Central memory CD8-positive, alpha-beta T cell (primary cell): Measurements from ENCODE around the gene CLDN17.

Experiments
- ATAC-seq: fragments of 150-1000 bp; cut with Tn5 transposase; replicated peaks from 2 replicates; pipeline ENCODE4 v1.10.0; 2022; ENCODE audit warnings: mild to moderate bottlenecking, moderate FRiP score, moderate number of reproducible peaks; ENCODE audit not compliant: poor library complexity, severe bottlenecking; ENCODE audit errors: extremely low read depth
- DNase-seq, 2 donors: peaks; one replicate each; pipeline ENCODE4 v3.0.0; 2021; ENCODE audit warnings: low spot score in 2 of 2
- H3K27ac Mint-ChIP-seq: one replicate; pipeline ENCODE4 v1.8.0; 2022; ENCODE audit warnings: low read depth, mild to moderate bottlenecking, moderate library complexity, mixed read lengths
- H3K27me3 Mint-ChIP-seq: one replicate; pipeline ENCODE4 v1.8.0; 2022; ENCODE audit warnings: mixed read lengths
- H3K36me3 Mint-ChIP-seq: one replicate; pipeline ENCODE4 v1.8.0; 2022; ENCODE audit warnings: mild to moderate bottlenecking, moderate library complexity, mixed read lengths; ENCODE audit not compliant: insufficient read depth
- H3K4me1 Mint-ChIP-seq: one replicate; pipeline ENCODE4 v1.8.0; 2022; ENCODE audit warnings: mixed read lengths
- H3K4me3 Mint-ChIP-seq: one replicate; pipeline ENCODE4 v1.8.0; 2022; ENCODE audit warnings: mild to moderate bottlenecking, moderate library complexity, mixed read lengths
- H3K9me3 Mint-ChIP-seq: one replicate; pipeline ENCODE4 v1.8.0; 2022; ENCODE audit warnings: mixed read lengths

CLDN17 gene

DNA sequence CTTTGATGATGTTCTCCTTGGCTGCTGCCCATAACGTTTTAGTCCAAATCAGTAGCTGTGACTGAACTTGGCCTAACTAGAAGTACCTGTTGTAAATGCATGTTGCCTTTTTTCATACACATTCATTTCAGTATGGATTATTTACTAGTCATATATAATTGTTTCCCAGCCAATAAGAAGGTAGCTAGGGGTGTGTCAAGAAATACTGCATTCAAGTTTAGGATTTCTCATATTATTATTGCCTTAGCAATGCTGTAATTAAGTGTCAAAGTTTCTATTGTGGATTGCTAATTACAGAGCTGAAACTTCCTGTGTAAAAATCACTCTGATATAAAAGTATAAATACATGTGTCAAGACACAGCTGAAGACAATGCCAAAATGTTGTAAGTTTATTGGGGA is at the start of gene CLDN17:
TSS of gene CLDN17 (minus strand) at position 101 of the 400 bp plus-strand sequence. CDS start 188 bp downstream, outside the sequence.
- no peak within 1 kb of the TSS for H3K27ac Mint-ChIP-seq
- DNase-seq (no peak), ATAC-seq (no peak)
- no peaks in the 10 kb centered on the region for H3K27me3 Mint-ChIP-seq
- H3K4me1 Mint-ChIP-seq, result no peaks in the 10 kb centered on the region
- H3K36me3 Mint-ChIP-seq, result no peaks in the 10 kb centered on the region
- H3K9me3 Mint-ChIP-seq, result peaks cover 11% of the 10 kb centered on the region
- H3K4me3 Mint-ChIP-seq, result no peak within 1 kb of the TSS

DNA sequence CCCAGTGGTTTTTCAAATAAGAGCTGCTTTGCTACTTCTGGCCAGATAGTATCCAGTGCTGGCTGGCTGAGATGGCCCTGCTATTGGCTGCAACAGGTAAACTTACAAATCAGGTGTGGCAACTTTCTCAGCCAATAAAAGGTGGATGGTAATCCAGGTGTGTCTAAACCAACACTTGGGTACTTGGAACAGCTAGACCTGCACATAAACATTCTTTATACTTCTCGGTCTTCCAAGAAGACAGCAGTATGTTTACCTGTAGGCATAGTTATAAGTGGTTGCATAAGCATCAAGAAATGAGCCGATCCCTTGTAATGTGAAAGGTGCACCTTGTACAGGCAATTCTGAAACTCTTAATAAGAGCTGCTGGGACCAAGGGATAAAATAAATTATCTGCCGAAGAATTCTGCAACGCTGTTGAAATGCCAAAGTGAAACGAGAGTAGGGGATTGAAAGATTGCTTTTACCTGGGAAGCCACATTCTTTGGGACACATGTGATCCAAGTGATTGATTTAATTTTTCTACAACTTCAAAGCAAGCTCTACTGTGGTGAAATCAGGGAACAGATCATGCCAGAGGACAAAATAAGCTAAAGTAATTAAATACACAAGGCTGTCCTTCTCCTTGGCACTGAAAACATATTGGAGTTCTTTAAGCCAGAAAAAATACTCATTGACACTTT is 49.6 kb upstream of the CLDN17 start, which contains the start of gene CLDN8:
TSS of gene CLDN8 (minus strand) at position 57 of the 683 bp plus-strand sequence. CDS start 172 bp downstream, outside the sequence.
- Mint-ChIP-seq H3K36me3 (no peaks in the 10 kb centered on the region), H3K9me3 (peaks cover 4% of the 10 kb centered on the region), H3K4me1 (no peaks in the 10 kb centered on the region), H3K27me3 (no peaks in the 10 kb centered on the region), H3K4me3 (no peak within 1 kb of the TSS), H3K27ac (no peak within 1 kb of the TSS)
- DNase-seq (no peak), ATAC-seq (no peak)

- H3K27me3 Mint-ChIP-seq, result no peaks in the 10 kb centered on the region
Observed at GRCh38 chr21:30211071-30211470, 44.5 kb upstream of the CLDN17 start.

GRCh38 chr21:30209601-30210000 is 43.0 kb upstream of the CLDN17 start:
- DNase-seq (no peak), ATAC-seq (no peak)
- H3K27ac Mint-ChIP-seq, result no peak overlapping the region
- H3K27me3 Mint-ChIP-seq, result no peaks in the 10 kb centered on the region
- no peak overlapping the region for H3K4me3 Mint-ChIP-seq
- H3K4me1 Mint-ChIP-seq, result no peaks in the 10 kb centered on the region
- H3K36me3 Mint-ChIP-seq, result no peaks in the 10 kb centered on the region
- peaks cover 13% of the 10 kb centered on the region for H3K9me3 Mint-ChIP-seq

More at GRCh38 chr21:30211071-30211470, 44.5 kb upstream of the CLDN17 start:
- H3K4me3 Mint-ChIP-seq, result no peak overlapping the region
- H3K9me3 Mint-ChIP-seq, result peaks cover 13% of the 10 kb centered on the region
- H3K4me1 Mint-ChIP-seq, result no peaks in the 10 kb centered on the region
- H3K27ac Mint-ChIP-seq, result no peak overlapping the region
- H3K36me3 Mint-ChIP-seq, result no peaks in the 10 kb centered on the region
- ATAC-seq, result no peak
- DNase-seq, result no peak

DNA sequence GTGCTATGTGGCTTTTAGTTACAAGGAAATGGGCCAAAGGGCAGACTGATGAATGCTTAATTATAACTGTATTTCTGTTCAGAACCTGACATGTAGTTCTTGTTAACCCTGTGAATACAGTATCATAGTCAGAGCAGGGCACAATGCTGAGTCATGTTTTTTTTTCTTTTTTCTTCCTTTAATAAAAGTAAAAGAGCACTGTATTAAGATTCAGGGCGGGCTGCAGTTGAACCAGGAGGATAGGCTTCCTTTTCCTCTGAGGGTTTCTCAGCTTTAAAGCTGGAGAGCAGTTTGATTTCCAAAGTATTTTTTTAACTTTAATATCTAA is 40.6 kb upstream of the CLDN17 start:
- H3K27ac Mint-ChIP-seq, result no peak overlapping the region
- no peaks in the 10 kb centered on the region for H3K4me1 Mint-ChIP-seq
- DNase-seq (no peak), ATAC-seq (no peak)
- H3K27me3 Mint-ChIP-seq, result no peaks in the 10 kb centered on the region
- no peaks in the 10 kb centered on the region for H3K36me3 Mint-ChIP-seq
- H3K9me3 Mint-ChIP-seq, result peaks cover 13% of the 10 kb centered on the region
- no peak overlapping the region for H3K4me3 Mint-ChIP-seq

GRCh38 chr21:30206551-30207251 is 40.1 kb upstream of the CLDN17 start:
- H3K27me3 Mint-ChIP-seq, result no peaks in the 10 kb centered on the region
- DNase-seq, result no peak
- no peak overlapping the region for H3K27ac Mint-ChIP-seq
- no peak overlapping the region for H3K4me3 Mint-ChIP-seq
- H3K4me1 Mint-ChIP-seq, result no peaks in the 10 kb centered on the region
- H3K9me3 Mint-ChIP-seq, result peaks cover 13% of the 10 kb centered on the region
- no peak for ATAC-seq
- H3K36me3 Mint-ChIP-seq, result no peaks in the 10 kb centered on the region

- no peak overlapping the region for H3K27ac Mint-ChIP-seq
Observed at GRCh38 chr21:30200000-30200399, 33.4 kb upstream of the CLDN17 start.

GRCh38 chr21:30194701-30195299 is 28.2 kb upstream of the CLDN17 start:
- DNase-seq (no peak), ATAC-seq (no peak)
- no peaks in the 10 kb centered on the region for H3K27me3 Mint-ChIP-seq
- H3K4me3 Mint-ChIP-seq, result no peak overlapping the region
- no peaks in the 10 kb centered on the region for H3K36me3 Mint-ChIP-seq
- peaks cover 29% of the 10 kb centered on the region for H3K9me3 Mint-ChIP-seq
- H3K27ac Mint-ChIP-seq, result no peak overlapping the region
- H3K4me1 Mint-ChIP-seq, result no peaks in the 10 kb centered on the region

More at GRCh38 chr21:30200000-30200399, 33.4 kb upstream of the CLDN17 start:
- ATAC-seq (no peak), DNase-seq (no peak)
- Mint-ChIP-seq H3K9me3 (peaks cover 8% of the 10 kb centered on the region), H3K27me3 (no peaks in the 10 kb centered on the region), H3K4me3 (no peak overlapping the region), H3K36me3 (no peaks in the 10 kb centered on the region), H3K4me1 (no peaks in the 10 kb centered on the region)

DNA sequence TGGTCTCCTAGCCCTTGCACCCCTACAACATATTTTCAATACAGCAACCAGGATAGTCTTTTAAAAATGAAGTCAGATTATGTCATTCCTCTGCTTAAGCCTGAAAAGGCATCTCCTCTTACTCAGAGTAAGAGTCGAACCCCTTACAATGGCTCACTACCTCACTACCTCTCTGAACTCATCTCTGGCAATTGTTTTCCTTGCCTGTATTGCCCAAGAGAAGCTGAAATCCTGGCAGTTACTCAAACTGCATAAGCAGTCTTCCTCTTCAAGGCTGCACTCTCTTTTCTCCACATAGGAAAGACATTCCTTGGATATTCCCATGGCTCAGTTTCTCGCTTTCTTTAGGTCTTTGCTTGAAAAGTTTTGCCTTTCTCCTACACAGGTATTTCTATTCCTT is 26.6 kb upstream of the CLDN17 start:
- Mint-ChIP-seq H3K36me3 (no peaks in the 10 kb centered on the region), H3K4me1 (no peaks in the 10 kb centered on the region), H3K27me3 (no peaks in the 10 kb centered on the region), H3K27ac (no peak overlapping the region), H3K4me3 (no peak overlapping the region), H3K9me3 (peaks cover 29% of the 10 kb centered on the region)
- DNase-seq (no peak), ATAC-seq (no peak)

DNA sequence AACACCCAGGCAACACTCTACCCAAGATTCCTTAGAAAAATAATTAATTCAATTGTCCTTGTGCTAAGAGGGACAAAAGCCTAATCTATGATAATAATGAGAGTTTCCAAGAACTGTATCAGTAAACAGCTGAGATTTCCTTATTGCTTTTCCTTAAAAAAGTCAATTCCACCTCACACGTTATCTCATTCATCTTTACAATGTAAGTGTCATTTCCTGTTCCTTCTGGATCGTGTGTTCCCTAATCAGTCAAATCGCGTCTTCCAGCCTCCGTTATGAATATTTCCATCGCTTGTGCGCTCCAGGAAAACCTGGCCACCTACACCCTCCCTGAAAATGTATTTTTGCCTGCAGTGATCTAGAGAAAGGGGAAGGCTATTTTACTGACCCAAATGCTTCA is 23.9 kb upstream of the CLDN17 start:
- peaks cover 34% of the 10 kb centered on the region for H3K9me3 Mint-ChIP-seq
- no peak overlapping the region for H3K4me3 Mint-ChIP-seq
- no peak for ATAC-seq
- no peaks in the 10 kb centered on the region for H3K4me1 Mint-ChIP-seq
- no peak overlapping the region for H3K27ac Mint-ChIP-seq
- H3K27me3 Mint-ChIP-seq, result no peaks in the 10 kb centered on the region
- no peaks in the 10 kb centered on the region for H3K36me3 Mint-ChIP-seq
- DNase-seq, result no peak

GRCh38 chr21:30189773-30190172 is 23.2 kb upstream of the CLDN17 start:
- Mint-ChIP-seq H3K27me3 (no peaks in the 10 kb centered on the region), H3K27ac (no peak overlapping the region), H3K9me3 (peaks cover 34% of the 10 kb centered on the region), H3K4me3 (no peak overlapping the region), H3K36me3 (no peaks in the 10 kb centered on the region), H3K4me1 (no peaks in the 10 kb centered on the region)
- ATAC-seq, result no peak
- no peak for DNase-seq

- peaks cover 14% of the 10 kb centered on the region for H3K9me3 Mint-ChIP-seq
- H3K27me3 Mint-ChIP-seq, result no peaks in the 10 kb centered on the region
- ATAC-seq, result no peak
- no peak overlapping the region for H3K27ac Mint-ChIP-seq
- H3K4me1 Mint-ChIP-seq, result no peaks in the 10 kb centered on the region
- no peak overlapping the region for H3K4me3 Mint-ChIP-seq
- no peaks in the 10 kb centered on the region for H3K36me3 Mint-ChIP-seq
- no peak for DNase-seq
Observed at GRCh38 chr21:30186242-30186641, 19.6 kb upstream of the CLDN17 start.

DNA sequence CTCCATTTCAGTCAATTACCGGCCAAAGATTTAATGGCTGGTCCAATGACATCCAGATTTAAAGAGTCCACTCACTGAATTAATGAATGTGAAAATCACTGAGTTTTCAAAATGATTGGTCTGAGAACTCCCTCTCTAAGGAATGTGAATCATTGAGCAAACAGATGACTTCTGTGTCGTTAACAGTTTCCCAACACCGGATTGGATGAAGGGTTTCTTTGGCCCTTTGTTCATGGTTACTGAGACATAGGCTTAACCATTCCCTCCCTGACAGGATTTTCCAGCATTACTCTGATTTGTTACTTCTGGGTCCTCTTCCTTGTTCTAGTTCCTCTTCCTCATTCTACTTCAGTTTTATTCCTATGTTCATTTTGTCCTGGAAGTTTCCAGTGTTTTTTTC is 1.5 kb upstream of the CLDN17 start:
- no peak for DNase-seq
- no peak for ATAC-seq
- H3K4me3 Mint-ChIP-seq, result no peak overlapping the region
- no peaks in the 10 kb centered on the region for H3K36me3 Mint-ChIP-seq
- H3K27me3 Mint-ChIP-seq, result no peaks in the 10 kb centered on the region
- no peaks in the 10 kb centered on the region for H3K4me1 Mint-ChIP-seq
- no peak overlapping the region for H3K27ac Mint-ChIP-seq
- H3K9me3 Mint-ChIP-seq, result peaks cover 11% of the 10 kb centered on the region
